RPMI7951 (cell line): Measurements from ENCODE around the gene MON2. TPM values are rescaled to one million over a fixed set of nuclear protein-coding genes. Genes with fewer than 3 reads are reported as not detected.
"Not testable (repeated sequence)": the region's sequence is repeated elsewhere in the genome, so short reads cannot be mapped to it uniquely, and the experiment has no call there.

Experiments used
- DNase-seq: peaks from one replicate; pipeline ENCODE4 v3.0.0-alpha.2; 2012; ENCODE audit warnings: low read depth
- total RNA-seq: library from RNA; depleted of rRNA; stranded (reverse); fragments of >200 nt; shearing (Covaris generic); gene quantifications from 2 replicates; pipeline ENCODE4 v1.2.3, GENCODE V29; 2014

The MON2 gene
- total RNA-seq, 1 experiment from 2014 or later: 17.3 TPM

- no peak for DNase-seq
Measured at GRCh38 chr12:62552906-62553556, 86.4 kb downstream of the MON2 start.

- DNase-seq: not testable (repeated sequence)
Measured at GRCh38 chr12:62559366-62559765, 92.7 kb downstream of the MON2 start.

GRCh38 chr12:62562846-62563245, 96.2 kb downstream of the MON2 start:
- no peak for DNase-seq

GRCh38 chr12:62575036-62575435, 108.4 kb downstream of the MON2 start:
- DNase-seq: no peak

- no peak for DNase-seq
Measured at GRCh38 chr12:62576503-62576902, 109.9 kb downstream of the MON2 start.

- DNase-seq: no peak
Measured at GRCh38 chr12:62578726-62579125, 112.1 kb downstream of the MON2 start.

- DNase-seq: peak; percentile 62
Measured at GRCh38 chr12:62581288-62582064, 114.8 kb downstream of the MON2 start.

GRCh38 chr12:62582065-62582366, 115.4 kb downstream of the MON2 start:
- DNase-seq: no peak

GRCh38 chr12:62584619-62585018, 118.0 kb downstream of the MON2 start:
- no peak for DNase-seq

GRCh38 chr12:62586850-62587249, 120.2 kb downstream of the MON2 start:
- DNase-seq: no peak

GRCh38 chr12:62588916-62589315, 122.3 kb downstream of the MON2 start:
- DNase-seq: no peak

GRCh38 chr12:62597253-62597652, 130.6 kb downstream of the MON2 start:
- no peak for DNase-seq

GRCh38 chr12:62598846-62599245, 132.2 kb downstream of the MON2 start:
- DNase-seq: no peak

- peak; percentile 22 for DNase-seq
Measured at GRCh38 chr12:62599854-62600437, 133.3 kb downstream of the MON2 start.

- no peak for DNase-seq
Measured at GRCh38 chr12:62601765-62602164, 135.1 kb downstream of the MON2 start.

- DNase-seq: peak; percentile 93
Measured at GRCh38 chr12:62602255-62603060, 135.8 kb downstream of the MON2 start.

GRCh38 chr12:62603061-62603810, 136.6 kb downstream of the MON2 start:
- DNase-seq: peak; percentile 86

- no peak for DNase-seq
Measured at GRCh38 chr12:62603811-62604098, 137.1 kb downstream of the MON2 start.

- no peak for DNase-seq
Measured at GRCh38 chr12:62604373-62604772, 137.7 kb downstream of the MON2 start.

- peak; percentile 34 for DNase-seq
Measured at GRCh38 chr12:62604871-62605270, 138.2 kb downstream of the MON2 start.

GRCh38 chr12:62605981-62606380, 139.4 kb downstream of the MON2 start:
- DNase-seq: no peak

GRCh38 chr12:62606654-62607053, 140.0 kb downstream of the MON2 start:
- DNase-seq: no peak
